Measurements from ENCODE around the gene TOMM6.
"Not testable (repeated sequence)": the region's sequence is repeated elsewhere in the genome, so short reads cannot be mapped to it uniquely, and the experiment has no call there.

TOMM6 gene

GRCh38 chr6:41763470-41763869 is 24.0 kb upstream of the TOMM6 start:
- Histone ChIP-seq H3K9me3 (ENCODE audit: control insufficient read depth, low read length) (no peaks in the 10 kb centered on the region), H3K27me3 (replicated peaks; ENCODE audit: control insufficient read depth, insufficient read depth, low read length, poor library complexity, severe bottlenecking) (no peaks in the 10 kb centered on the region), H3K4me1 (ENCODE audit: control insufficient read depth, insufficient read depth, low read length, poor library complexity, severe bottlenecking) (no peaks in the 10 kb centered on the region), H3K36me3 (ENCODE audit: control insufficient read depth, insufficient read depth, low read length) (no peaks in the 10 kb centered on the region), H3K4me3 (ENCODE audit: insufficient read depth, low read depth, low read length, poor library complexity, severe bottlenecking) (no peak overlapping the region), H3K27ac (ENCODE audit: insufficient read depth, low read length, poor library complexity, severe bottlenecking) (no peak overlapping the region)
- DNase-seq: no peak

- H3K27ac ChIP-seq (ENCODE audit: insufficient read depth, low read length, poor library complexity, severe bottlenecking); H3K36me3 ChIP-seq (ENCODE audit: control insufficient read depth, insufficient read depth, low read length); H3K9me3 ChIP-seq (ENCODE audit: control insufficient read depth, low read length); H3K27me3 ChIP-seq (replicated peaks; ENCODE audit: control insufficient read depth, insufficient read depth, low read length, poor library complexity, severe bottlenecking); DNase-seq; H3K4me1 ChIP-seq (ENCODE audit: control insufficient read depth, insufficient read depth, low read length, poor library complexity, severe bottlenecking); H3K4me3 ChIP-seq (ENCODE audit: insufficient read depth, low read depth, low read length, poor library complexity, severe bottlenecking): not testable (repeated sequence)
Observed at GRCh38 chr6:41766043-41766664, 21.3 kb upstream of the TOMM6 start.

GRCh38 chr6:41767112-41767833 is 20.2 kb upstream of the TOMM6 start:
- Histone ChIP-seq H3K9me3 (ENCODE audit: control insufficient read depth, low read length) (no peaks in the 10 kb centered on the region), H3K4me3 (ENCODE audit: insufficient read depth, low read depth, low read length, poor library complexity, severe bottlenecking) (no peak overlapping the region), H3K4me1 (ENCODE audit: control insufficient read depth, insufficient read depth, low read length, poor library complexity, severe bottlenecking) (no peaks in the 10 kb centered on the region), H3K36me3 (ENCODE audit: control insufficient read depth, insufficient read depth, low read length) (peaks cover 18% of the 10 kb centered on the region), H3K27ac (ENCODE audit: insufficient read depth, low read length, poor library complexity, severe bottlenecking) (no peak overlapping the region), H3K27me3 (replicated peaks; ENCODE audit: control insufficient read depth, insufficient read depth, low read length, poor library complexity, severe bottlenecking) (no peaks in the 10 kb centered on the region)
- no peak for DNase-seq

- H3K4me3 ChIP-seq (ENCODE audit: insufficient read depth, low read depth, low read length, poor library complexity, severe bottlenecking): no peak overlapping the region
- H3K9me3 ChIP-seq (ENCODE audit: control insufficient read depth, low read length): no peaks in the 10 kb centered on the region
- H3K36me3 ChIP-seq (ENCODE audit: control insufficient read depth, insufficient read depth, low read length): peaks cover 21% of the 10 kb centered on the region
- DNase-seq: no peak
- H3K4me1 ChIP-seq (ENCODE audit: control insufficient read depth, insufficient read depth, low read length, poor library complexity, severe bottlenecking): no peaks in the 10 kb centered on the region
- H3K27me3 ChIP-seq (replicated peaks; ENCODE audit: control insufficient read depth, insufficient read depth, low read length, poor library complexity, severe bottlenecking): no peaks in the 10 kb centered on the region
- H3K27ac ChIP-seq (ENCODE audit: insufficient read depth, low read length, poor library complexity, severe bottlenecking): no peak overlapping the region
Observed at GRCh38 chr6:41768545-41769308, 18.8 kb upstream of the TOMM6 start.

GRCh38 chr6:41769376-41769775 is 18.1 kb upstream of the TOMM6 start:
- Histone ChIP-seq H3K36me3 (ENCODE audit: control insufficient read depth, insufficient read depth, low read length) (peaks cover 24% of the 10 kb centered on the region), H3K27ac (ENCODE audit: insufficient read depth, low read length, poor library complexity, severe bottlenecking) (no peak overlapping the region), H3K4me3 (ENCODE audit: insufficient read depth, low read depth, low read length, poor library complexity, severe bottlenecking) (no peak overlapping the region), H3K4me1 (ENCODE audit: control insufficient read depth, insufficient read depth, low read length, poor library complexity, severe bottlenecking) (no peaks in the 10 kb centered on the region), H3K9me3 (ENCODE audit: control insufficient read depth, low read length) (no peaks in the 10 kb centered on the region), H3K27me3 (replicated peaks; ENCODE audit: control insufficient read depth, insufficient read depth, low read length, poor library complexity, severe bottlenecking) (no peaks in the 10 kb centered on the region)
- no peak for DNase-seq

- Histone ChIP-seq H3K27ac (ENCODE audit: insufficient read depth, low read length, poor library complexity, severe bottlenecking) (no peak overlapping the region), H3K36me3 (ENCODE audit: control insufficient read depth, insufficient read depth, low read length) (peaks cover 35% of the 10 kb centered on the region), H3K4me1 (ENCODE audit: control insufficient read depth, insufficient read depth, low read length, poor library complexity, severe bottlenecking) (no peaks in the 10 kb centered on the region), H3K27me3 (replicated peaks; ENCODE audit: control insufficient read depth, insufficient read depth, low read length, poor library complexity, severe bottlenecking) (no peaks in the 10 kb centered on the region), H3K9me3 (ENCODE audit: control insufficient read depth, low read length) (no peaks in the 10 kb centered on the region), H3K4me3 (ENCODE audit: insufficient read depth, low read depth, low read length, poor library complexity, severe bottlenecking) (no peak overlapping the region)
- no peak for DNase-seq
Observed at GRCh38 chr6:41770381-41771057, 17.0 kb upstream of the TOMM6 start.

- no peak overlapping the region for H3K4me3 ChIP-seq (ENCODE audit: insufficient read depth, low read depth, low read length, poor library complexity, severe bottlenecking)
- peaks cover 36% of the 10 kb centered on the region for H3K36me3 ChIP-seq (ENCODE audit: control insufficient read depth, insufficient read depth, low read length)
- H3K9me3 ChIP-seq (ENCODE audit: control insufficient read depth, low read length): no peaks in the 10 kb centered on the region
- no peaks in the 10 kb centered on the region for H3K27me3 ChIP-seq (replicated peaks; ENCODE audit: control insufficient read depth, insufficient read depth, low read length, poor library complexity, severe bottlenecking)
- no peaks in the 10 kb centered on the region for H3K4me1 ChIP-seq (ENCODE audit: control insufficient read depth, insufficient read depth, low read length, poor library complexity, severe bottlenecking)
- DNase-seq: no peak
- H3K27ac ChIP-seq (ENCODE audit: insufficient read depth, low read length, poor library complexity, severe bottlenecking): no peak overlapping the region
Observed at GRCh38 chr6:41771058-41771983, 16.2 kb upstream of the TOMM6 start.

- peaks cover 36% of the 10 kb centered on the region for H3K36me3 ChIP-seq (ENCODE audit: control insufficient read depth, insufficient read depth, low read length)
Observed at GRCh38 chr6:41774841-41775240, 12.7 kb upstream of the TOMM6 start.

GRCh38 chr6:41775293-41775882 is 12.1 kb upstream of the TOMM6 start:
- no peak overlapping the region for H3K27ac ChIP-seq (ENCODE audit: insufficient read depth, low read length, poor library complexity, severe bottlenecking)
- no peak overlapping the region for H3K4me3 ChIP-seq (ENCODE audit: insufficient read depth, low read depth, low read length, poor library complexity, severe bottlenecking)
- H3K9me3 ChIP-seq (ENCODE audit: control insufficient read depth, low read length): no peaks in the 10 kb centered on the region
- DNase-seq: no peak
- H3K27me3 ChIP-seq (replicated peaks; ENCODE audit: control insufficient read depth, insufficient read depth, low read length, poor library complexity, severe bottlenecking): no peaks in the 10 kb centered on the region
- H3K4me1 ChIP-seq (ENCODE audit: control insufficient read depth, insufficient read depth, low read length, poor library complexity, severe bottlenecking): peaks cover 7% of the 10 kb centered on the region
- peaks cover 34% of the 10 kb centered on the region for H3K36me3 ChIP-seq (ENCODE audit: control insufficient read depth, insufficient read depth, low read length)

More at GRCh38 chr6:41774841-41775240, 12.7 kb upstream of the TOMM6 start:
- H3K27me3 ChIP-seq (replicated peaks; ENCODE audit: control insufficient read depth, insufficient read depth, low read length, poor library complexity, severe bottlenecking): no peaks in the 10 kb centered on the region
- DNase-seq: no peak
- H3K27ac ChIP-seq (ENCODE audit: insufficient read depth, low read length, poor library complexity, severe bottlenecking): no peak overlapping the region
- no peak overlapping the region for H3K4me3 ChIP-seq (ENCODE audit: insufficient read depth, low read depth, low read length, poor library complexity, severe bottlenecking)
- no peaks in the 10 kb centered on the region for H3K9me3 ChIP-seq (ENCODE audit: control insufficient read depth, low read length)
- peaks cover 7% of the 10 kb centered on the region for H3K4me1 ChIP-seq (ENCODE audit: control insufficient read depth, insufficient read depth, low read length, poor library complexity, severe bottlenecking)
